ENCODE data around the gene TMEM213.

Gene TMEM213

GRCh38 chr7:138816650-138817049, 18.9 kb downstream of the TMEM213 start:
- H3K79me2 ChIP-seq (ENCODE audit: insufficient read depth, low read depth), result no peaks in the 10 kb centered on the region
- H3K4me2 ChIP-seq, result no peak overlapping the region
- H3K4me1 ChIP-seq (ENCODE audit: low read depth, poor library complexity, severe bottlenecking), result no peaks in the 10 kb centered on the region
- no peak for TF ChIP-seq CTCF (conservative IDR thresholded peaks at IDR 0.05; ENCODE audit: low read depth, low read length)
- H3K27ac ChIP-seq, result no peak overlapping the region
- no peak overlapping the region for H3K4me3 ChIP-seq (IDR thresholded peaks at IDR 0.05; ENCODE audit: insufficient read depth, low read depth, low read length)
- no peak overlapping the region for H2AFZ ChIP-seq (ENCODE audit: low read depth)
- no peak overlapping the region for H3K9ac ChIP-seq
- H3K36me3 ChIP-seq (ENCODE audit: insufficient read depth), result no peaks in the 10 kb centered on the region
- no peaks in the 10 kb centered on the region for H4K20me1 ChIP-seq (ENCODE audit: insufficient read depth)
- H3K27me3 ChIP-seq (ENCODE audit: insufficient read depth, low read depth), result no peaks in the 10 kb centered on the region

GRCh38 chr7:138819625-138820024, 21.8 kb downstream of the TMEM213 start:
- no peaks in the 10 kb centered on the region for H3K79me2 ChIP-seq (ENCODE audit: insufficient read depth, low read depth)
- no peaks in the 10 kb centered on the region for H4K20me1 ChIP-seq (ENCODE audit: insufficient read depth)
- no peaks in the 10 kb centered on the region for H3K27me3 ChIP-seq (ENCODE audit: insufficient read depth, low read depth)
- H2AFZ ChIP-seq (ENCODE audit: low read depth), result no peak overlapping the region
- no peak for TF ChIP-seq CTCF (conservative IDR thresholded peaks at IDR 0.05; ENCODE audit: low read depth, low read length)
- H3K4me3 ChIP-seq (IDR thresholded peaks at IDR 0.05; ENCODE audit: insufficient read depth, low read depth, low read length), result no peak overlapping the region
- H3K27ac ChIP-seq, result no peak overlapping the region
- H3K4me1 ChIP-seq (ENCODE audit: low read depth, poor library complexity, severe bottlenecking), result no peaks in the 10 kb centered on the region
- no peak overlapping the region for H3K9ac ChIP-seq
- no peaks in the 10 kb centered on the region for H3K36me3 ChIP-seq (ENCODE audit: insufficient read depth)
- no peak overlapping the region for H3K4me2 ChIP-seq

- Histone ChIP-seq H3K4me2 (no peak overlapping the region), H3K4me1 (ENCODE audit: low read depth, poor library complexity, severe bottlenecking) (no peaks in the 10 kb centered on the region), H3K9ac (no peak overlapping the region)
Observed at GRCh38 chr7:138821912-138822311, 24.1 kb downstream of the TMEM213 start.

GRCh38 chr7:138822867-138823535, 25.2 kb downstream of the TMEM213 start:
- no peaks in the 10 kb centered on the region for H3K4me1 ChIP-seq (ENCODE audit: low read depth, poor library complexity, severe bottlenecking)
- H3K27ac ChIP-seq, result no peak overlapping the region
- H3K9ac ChIP-seq, result no peak overlapping the region
- H3K27me3 ChIP-seq (ENCODE audit: insufficient read depth, low read depth), result no peaks in the 10 kb centered on the region
- no peak overlapping the region for H3K4me3 ChIP-seq (IDR thresholded peaks at IDR 0.05; ENCODE audit: insufficient read depth, low read depth, low read length)
- no peaks in the 10 kb centered on the region for H4K20me1 ChIP-seq (ENCODE audit: insufficient read depth)
- H2AFZ ChIP-seq (ENCODE audit: low read depth), result no peak overlapping the region
- no peaks in the 10 kb centered on the region for H3K79me2 ChIP-seq (ENCODE audit: insufficient read depth, low read depth)
- H3K4me2 ChIP-seq, result no peak overlapping the region
- no peak for TF ChIP-seq CTCF (conservative IDR thresholded peaks at IDR 0.05; ENCODE audit: low read depth, low read length)
- H3K36me3 ChIP-seq (ENCODE audit: insufficient read depth), result no peaks in the 10 kb centered on the region

More at GRCh38 chr7:138821912-138822311, 24.1 kb downstream of the TMEM213 start:
- no peak overlapping the region for H3K27ac ChIP-seq
- no peak overlapping the region for H3K4me3 ChIP-seq (IDR thresholded peaks at IDR 0.05; ENCODE audit: insufficient read depth, low read depth, low read length)
- H3K79me2 ChIP-seq (ENCODE audit: insufficient read depth, low read depth), result no peaks in the 10 kb centered on the region
- no peaks in the 10 kb centered on the region for H3K36me3 ChIP-seq (ENCODE audit: insufficient read depth)
- no peak for TF ChIP-seq CTCF (conservative IDR thresholded peaks at IDR 0.05; ENCODE audit: low read depth, low read length)
- H2AFZ ChIP-seq (ENCODE audit: low read depth), result no peak overlapping the region
- H4K20me1 ChIP-seq (ENCODE audit: insufficient read depth), result no peaks in the 10 kb centered on the region
- no peaks in the 10 kb centered on the region for H3K27me3 ChIP-seq (ENCODE audit: insufficient read depth, low read depth)
